GM12878 (cell line): ENCODE data around the gene SKAP1. TPM values are rescaled to one million over a fixed set of nuclear protein-coding genes. Genes with fewer than 3 reads are reported as not detected.

ENCODE experiments used
- BHLHE40 ChIP-seq, 2 experiments: fragments of 450-650 bp in 1 of 2; IDR thresholded peaks; 2 replicates each; pipeline ENCODE4 v1.6.1; 2011 to 2017; ENCODE audit warnings: low read depth in 2 of 2, borderline replicate concordance in 1 of 2, improper control_type of control experiment in 1 of 2, low read length in 1 of 2, mild to moderate bottlenecking in 1 of 2
- CREM ChIP-seq: IDR thresholded peaks from 2 replicates; pipeline ENCODE4 v1.6.1; 2014; ENCODE audit warnings: antibody characterized with exemption, low read depth
- E2F8 ChIP-seq: fragments of 450-650 bp; IDR thresholded peaks from 2 replicates; pipeline ENCODE4 v1.6.1; 2018; ENCODE audit warnings: mild to moderate bottlenecking, low read depth, moderate library complexity; ENCODE audit not compliant: partially characterized antibody
- FOS ChIP-seq: IDR thresholded peaks from 3 replicates; pipeline ENCODE4 v1.6.1; 2011; ENCODE audit warnings: borderline replicate concordance; ENCODE audit not compliant: insufficient read length; ENCODE audit errors: extremely low read depth
- FOXM1 ChIP-seq: IDR thresholded peaks from 2 replicates; pipeline ENCODE4 v1.6.1; 2012; ENCODE audit warnings: low read depth, mild to moderate bottlenecking, inconsistent platforms, low read length, moderate library complexity
- GATAD2B ChIP-seq: fragments of 450-650 bp; conservative IDR thresholded peaks from 2 replicates; pipeline ENCODE4 v1.6.1; 2017; ENCODE audit warnings: low read depth, mild to moderate bottlenecking, moderate library complexity
- MAX ChIP-seq: IDR thresholded peaks from 2 replicates; pipeline ENCODE4 v1.6.1; 2012; ENCODE audit warnings: low read depth, low read length, improper control_type of control experiment
- MEF2A ChIP-seq: IDR thresholded peaks from 2 replicates; pipeline ENCODE4 v1.6.1; 2011; ENCODE audit warnings: low read depth, mild to moderate bottlenecking, low read length, moderate library complexity; ENCODE audit not compliant: insufficient read depth
- MXI1 ChIP-seq: fragments of 150-350 bp; IDR thresholded peaks from 2 replicates; pipeline ENCODE4 v1.6.1; 2011; ENCODE audit warnings: low read depth, mild to moderate bottlenecking, inconsistent platforms, low read length, improper control_type of control experiment
- NBN ChIP-seq: fragments of 450-650 bp; IDR thresholded peaks from 2 replicates; pipeline ENCODE4 v1.6.1; 2016
- NR2F1 ChIP-seq: fragments of 450-650 bp; conservative IDR thresholded peaks from 2 replicates; pipeline ENCODE4 v1.6.1; 2017; ENCODE audit warnings: mild to moderate bottlenecking
- PML ChIP-seq: IDR thresholded peaks from 2 replicates; pipeline ENCODE4 v1.6.1; 2012; ENCODE audit warnings: low read length, inconsistent platforms
- POLR2AphosphoS5 ChIP-seq: IDR thresholded peaks from 2 replicates; pipeline ENCODE4 v1.6.1; 2011; ENCODE audit warnings: mild to moderate bottlenecking, low read length, inconsistent platforms
- RAD51 ChIP-seq: fragments of 450-650 bp; IDR thresholded peaks from 2 replicates; pipeline ENCODE4 v1.6.1; 2016; ENCODE audit warnings: moderate library complexity, mild to moderate bottlenecking, inconsistent platforms
- RB1 ChIP-seq: fragments of 450-650 bp; formaldehyde crosslinking; IDR thresholded peaks from 2 replicates; pipeline ENCODE4 v1.6.1; 2017; ENCODE audit warnings: mild to moderate bottlenecking, borderline replicate concordance
- RUNX3 ChIP-seq: IDR thresholded peaks from 2 replicates; pipeline ENCODE4 v1.6.1; 2012; ENCODE audit warnings: low read length, inconsistent platforms
- SIN3A ChIP-seq: IDR thresholded peaks from 2 replicates; pipeline ENCODE4 v1.6.1; 2012; ENCODE audit warnings: low read depth, low read length, improper control_type of control experiment
- SP1 ChIP-seq: IDR thresholded peaks from one replicate; pipeline ENCODE4 v1.6.1; 2011; ENCODE audit warnings: low read depth, low read length
- TBL1XR1 ChIP-seq: IDR thresholded peaks from 2 replicates; pipeline ENCODE4 v1.6.1; 2012; ENCODE audit warnings: low read depth, low read length, improper control_type of control experiment
- TCF12 ChIP-seq: IDR thresholded peaks from 2 replicates; pipeline ENCODE4 v1.6.1; 2011; ENCODE audit warnings: low read depth, mild to moderate bottlenecking, low read length
- TCF3 ChIP-seq: IDR thresholded peaks from 2 replicates; pipeline ENCODE4 v1.6.1; 2012; ENCODE audit warnings: low read depth, mild to moderate bottlenecking, low read length, borderline replicate concordance; ENCODE audit not compliant: insufficient read depth
- USF2 ChIP-seq: IDR thresholded peaks from 2 replicates; pipeline ENCODE4 v1.6.1; 2011; ENCODE audit warnings: low read depth, low read length, improper control_type of control experiment, borderline replicate concordance
- YY1 ChIP-seq: IDR thresholded peaks from 2 replicates; pipeline ENCODE4 v1.6.1; 2011; ENCODE audit warnings: low read depth, mild to moderate bottlenecking, low read length
- ZBTB40 ChIP-seq: fragments of 450-650 bp; IDR thresholded peaks from 2 replicates; pipeline ENCODE4 v1.6.1; 2016; ENCODE audit warnings: mild to moderate bottlenecking, moderate library complexity, borderline replicate concordance
- ZSCAN29 ChIP-seq: fragments of 450-650 bp; IDR thresholded peaks from 2 replicates; pipeline ENCODE4 v1.6.1; 2017; ENCODE audit warnings: mild to moderate bottlenecking, moderate library complexity
- polyA plus RNA-seq, 11 experiments: library from polyadenylated mRNA; depleted of rRNA in 4 of 11; unstranded in 6 of 11; stranded (reverse) in 5 of 11; fragments of >200 nt; fragmentation: Nextera tagmentation in 4 of 11; fragmentation: Illumina TruSeq in 1 of 11; extraction: Ambion mirVana in 4 of 11; extraction: Trizol in 1 of 11; gene quantifications; 1 replicate in 1 of 11; 2 replicates in 10 of 11; pipeline versions ENCODE4 v1.2.1 to v1.2.3, GENCODE V29; 2011 to 2016; ENCODE audit warnings: inconsistent platforms in 2 of 11, missing spikeins in 2 of 11, low read depth in 1 of 11
- total RNA-seq, 4 experiments: library from RNA; depleted of rRNA in 3 of 4; stranded (reverse); fragments of >200 nt in 3 of 4; fragmentation: Illumina TruSeq in 1 of 4; extraction: Trizol in 1 of 4; gene quantifications; 2 replicates each; pipeline versions ENCODE4 v1.2.1 to v1.2.3, GENCODE V29; 2013 to 2021

Gene SKAP1
- total and polyA plus RNA-seq, 10 of the 15 experiments (the other 5 are each of a cell fraction or from before 2014, with no cell fraction given), result 17.1 to 97.6 (median 35.9) TPM

GRCh38 chr17:48427598-48427997 is 2.4 kb downstream of the SKAP1 start (continued):
- TF ChIP-seq E2F8, result no peak
- TF ChIP-seq FOS, result no peak
- no peak for TF ChIP-seq CREM
- 0 out of 2 replicates have a peak, but pooled peaks have one; percentile 33 for TF ChIP-seq POLR2AphosphoS5
- TF ChIP-seq NBN, result 0 out of 2 replicates have a peak, but pooled peaks have one; percentile 25
- TF ChIP-seq SIN3A, result peak; percentile 82; the same call in 1 of the 2 replicates
- no peak for TF ChIP-seq TCF3
- TF ChIP-seq BHLHE40 (IDR thresholded peaks at IDR 0.05; ENCODE audit: borderline replicate concordance in 1 of 2, low read depth in 2 of 2, low read length in 1 of 2), result peak in 1 of 2 experiments; percentile 26; a peak in 1 of 4 replicates
- no peak; the same call in 1 of the 2 replicates for TF ChIP-seq USF2
- 0 out of 2 replicates have a peak, but pooled peaks have one; percentile 13 for TF ChIP-seq ZSCAN29
- TF ChIP-seq RUNX3, result peak; percentile 64
- TF ChIP-seq MEF2A, result 0 out of 2 replicates have a peak, but pooled peaks have one; percentile 46
- TF ChIP-seq TCF12, result 0 out of 2 replicates have a peak, but pooled peaks have one; percentile 33
- 0 out of 2 replicates have a peak, but pooled peaks have one; percentile 24 for TF ChIP-seq GATAD2B
- peak; percentile 46; the same call in 1 of the 2 replicates for TF ChIP-seq NR2F1
- no peak for TF ChIP-seq TBL1XR1
- peak; percentile 82; the same call in 1 of the 2 replicates for TF ChIP-seq MAX
- TF ChIP-seq SP1, result peak; percentile 41
- TF ChIP-seq YY1, result peak; percentile 85
- TF ChIP-seq PML, result 0 out of 2 replicates have a peak, but pooled peaks have one; percentile 24
- TF ChIP-seq ZBTB40, result no peak
- TF ChIP-seq FOXM1, result no peak; the same call in 1 of the 2 replicates
- peak; percentile 97 for TF ChIP-seq MXI1
- 0 out of 2 replicates have a peak, but pooled peaks have one; percentile 48 for TF ChIP-seq RB1
- peak; percentile 64 for TF ChIP-seq RAD51
